Panc1 (cell line): ENCODE measurements around the gene ERAL1.

Source experiments
- POLR2AphosphoS5 ChIP-seq: IDR thresholded peaks from 2 replicates; pipeline ENCODE4 v1.6.1; 2012; ENCODE audit warnings: mild to moderate bottlenecking, low read depth, low read length, moderate library complexity
- SIN3A ChIP-seq: IDR thresholded peaks from 2 replicates; pipeline ENCODE4 v1.6.1; 2012; ENCODE audit warnings: low read depth, mild to moderate bottlenecking, low read length, moderate library complexity, borderline replicate concordance; ENCODE audit not compliant: insufficient read depth
- TCF7L2 ChIP-seq: IDR thresholded peaks from 2 replicates; pipeline ENCODE4 v1.6.1; 2011; ENCODE audit warnings: mild to moderate bottlenecking, low read depth, low read length, inconsistent platforms
- TF ChIP-seq, protein P1 (sequence below): fragments of 450-650 bp; IDR thresholded peaks from 2 replicates; pipeline ENCODE4 v1.5.1; 2017; ENCODE audit warnings: mild to moderate bottlenecking
- TF ChIP-seq, protein P2 (sequence below), 2 experiments: IDR thresholded peaks; 2 replicates each; pipeline ENCODE4 v1.6.1; 2011 to 2012; ENCODE audit warnings: low read depth in 2 of 2, control low read depth in 1 of 2, low read length in 1 of 2, mild to moderate bottlenecking in 1 of 2, moderate library complexity in 1 of 2; ENCODE audit not compliant: insufficient read depth in 1 of 2

DNA sequence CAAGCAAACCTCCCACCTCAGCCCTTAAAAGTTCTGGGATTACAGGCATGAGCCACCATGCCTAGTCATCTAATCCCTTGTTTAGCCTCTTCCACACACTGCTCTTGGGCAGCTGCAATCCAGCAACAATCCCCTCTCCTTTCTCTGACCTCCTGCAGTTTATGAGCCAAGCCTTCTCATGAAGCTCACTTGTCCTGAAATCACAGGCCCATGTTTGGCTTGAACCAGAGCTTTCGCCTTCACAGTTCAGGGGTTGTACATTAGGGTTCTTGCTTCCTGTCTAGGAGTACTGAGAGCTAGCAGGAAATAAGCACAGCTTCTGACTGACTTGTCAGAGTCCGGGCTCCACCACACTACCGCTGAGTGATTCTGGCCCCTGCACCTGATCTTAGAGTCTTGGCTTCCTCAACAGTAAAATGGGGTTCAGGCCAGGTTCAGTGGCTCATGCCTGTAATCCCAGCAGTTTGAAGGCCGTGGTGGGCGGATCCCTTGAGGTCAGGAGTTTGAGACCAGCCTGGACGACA, 16.3 kb downstream of the ERAL1 start:
- TF ChIP-seq, protein P1, sequence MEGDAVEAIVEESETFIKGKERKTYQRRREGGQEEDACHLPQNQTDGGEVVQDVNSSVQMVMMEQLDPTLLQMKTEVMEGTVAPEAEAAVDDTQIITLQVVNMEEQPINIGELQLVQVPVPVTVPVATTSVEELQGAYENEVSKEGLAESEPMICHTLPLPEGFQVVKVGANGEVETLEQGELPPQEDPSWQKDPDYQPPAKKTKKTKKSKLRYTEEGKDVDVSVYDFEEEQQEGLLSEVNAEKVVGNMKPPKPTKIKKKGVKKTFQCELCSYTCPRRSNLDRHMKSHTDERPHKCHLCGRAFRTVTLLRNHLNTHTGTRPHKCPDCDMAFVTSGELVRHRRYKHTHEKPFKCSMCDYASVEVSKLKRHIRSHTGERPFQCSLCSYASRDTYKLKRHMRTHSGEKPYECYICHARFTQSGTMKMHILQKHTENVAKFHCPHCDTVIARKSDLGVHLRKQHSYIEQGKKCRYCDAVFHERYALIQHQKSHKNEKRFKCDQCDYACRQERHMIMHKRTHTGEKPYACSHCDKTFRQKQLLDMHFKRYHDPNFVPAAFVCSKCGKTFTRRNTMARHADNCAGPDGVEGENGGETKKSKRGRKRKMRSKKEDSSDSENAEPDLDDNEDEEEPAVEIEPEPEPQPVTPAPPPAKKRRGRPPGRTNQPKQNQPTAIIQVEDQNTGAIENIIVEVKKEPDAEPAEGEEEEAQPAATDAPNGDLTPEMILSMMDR, result no peak
- TF ChIP-seq POLR2AphosphoS5 (no peak), SIN3A (no peak), TCF7L2 (no peak)
- TF ChIP-seq, protein P2, sequence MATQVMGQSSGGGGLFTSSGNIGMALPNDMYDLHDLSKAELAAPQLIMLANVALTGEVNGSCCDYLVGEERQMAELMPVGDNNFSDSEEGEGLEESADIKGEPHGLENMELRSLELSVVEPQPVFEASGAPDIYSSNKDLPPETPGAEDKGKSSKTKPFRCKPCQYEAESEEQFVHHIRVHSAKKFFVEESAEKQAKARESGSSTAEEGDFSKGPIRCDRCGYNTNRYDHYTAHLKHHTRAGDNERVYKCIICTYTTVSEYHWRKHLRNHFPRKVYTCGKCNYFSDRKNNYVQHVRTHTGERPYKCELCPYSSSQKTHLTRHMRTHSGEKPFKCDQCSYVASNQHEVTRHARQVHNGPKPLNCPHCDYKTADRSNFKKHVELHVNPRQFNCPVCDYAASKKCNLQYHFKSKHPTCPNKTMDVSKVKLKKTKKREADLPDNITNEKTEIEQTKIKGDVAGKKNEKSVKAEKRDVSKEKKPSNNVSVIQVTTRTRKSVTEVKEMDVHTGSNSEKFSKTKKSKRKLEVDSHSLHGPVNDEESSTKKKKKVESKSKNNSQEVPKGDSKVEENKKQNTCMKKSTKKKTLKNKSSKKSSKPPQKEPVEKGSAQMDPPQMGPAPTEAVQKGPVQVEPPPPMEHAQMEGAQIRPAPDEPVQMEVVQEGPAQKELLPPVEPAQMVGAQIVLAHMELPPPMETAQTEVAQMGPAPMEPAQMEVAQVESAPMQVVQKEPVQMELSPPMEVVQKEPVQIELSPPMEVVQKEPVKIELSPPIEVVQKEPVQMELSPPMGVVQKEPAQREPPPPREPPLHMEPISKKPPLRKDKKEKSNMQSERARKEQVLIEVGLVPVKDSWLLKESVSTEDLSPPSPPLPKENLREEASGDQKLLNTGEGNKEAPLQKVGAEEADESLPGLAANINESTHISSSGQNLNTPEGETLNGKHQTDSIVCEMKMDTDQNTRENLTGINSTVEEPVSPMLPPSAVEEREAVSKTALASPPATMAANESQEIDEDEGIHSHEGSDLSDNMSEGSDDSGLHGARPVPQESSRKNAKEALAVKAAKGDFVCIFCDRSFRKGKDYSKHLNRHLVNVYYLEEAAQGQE (IDR thresholded peaks at IDR 0.05; ENCODE audit: insufficient read depth in 1 of 2, low read depth in 2 of 2, low read length in 1 of 2), result no peak
